Left ventricle myocardium superior (tissue), 1 donor: ENCODE measurements around the gene P2RX1. TPM values are rescaled to one million over a fixed set of nuclear protein-coding genes. Genes with fewer than 3 reads are reported as not detected.

Experiments used
- total RNA-seq: library from RNA; stranded (reverse); fragmentation: NEBNext Ultra II Directional; extraction: Animal tissue kit (Norgen Biotek cat#: 25700); gene quantifications from one replicate; pipeline ENCODE4 v1.2.1, GENCODE V29; 2021
- donor health status: DM: no; HTN: yes; CAD: no; lungs with severe emphysema.

The P2RX1 gene
- total RNA-seq, 1 donor from 2014 or later, result 0.17 TPM

Other genes with a start within 250 kb of the P2RX1 start
- 167 TPM for gene TAX1BP3, start 247.9 kb downstream of the P2RX1 start, total RNA-seq
- gene EMC6, start 247.7 kb downstream of the P2RX1 start, total RNA-seq, result 63.4 TPM
- gene P2RX5, start 220.3 kb downstream of the P2RX1 start, total RNA-seq, result 16.4 TPM
- gene HASPIN, start 192.6 kb downstream of the P2RX1 start, total RNA-seq, result 0.45 TPM
- 12.2 TPM for gene ITGAE, start 115.3 kb downstream of the P2RX1 start, total RNA-seq
- 17.8 TPM for gene NCBP3, start 70.2 kb downstream of the P2RX1 start, total RNA-seq
- 3.4 TPM for gene CAMKK1, start 23.4 kb downstream of the P2RX1 start, total RNA-seq
- gene ATP2A3, start 48.0 kb upstream of the P2RX1 start, total RNA-seq, result 5.8 TPM
- gene ZZEF1, start 226.6 kb upstream of the P2RX1 start, total RNA-seq, result 33.5 TPM
- 6.8 TPM for gene CYB5D2, start 226.7 kb upstream of the P2RX1 start, total RNA-seq